Sigmoid colon (tissue), 4 donors: ENCODE results near the gene FBXL4.

Experiments
- CTCF ChIP-seq, 4 experiments: fragments of 450-650 bp in 3 of 4; fragments of 200-600 bp in 1 of 4; IDR thresholded peaks; one replicate each; pipeline ENCODE4 v1.5.1; 2016 to 2019; ENCODE audit warnings: antibody characterized with exemption in 4 of 4, mild to moderate bottlenecking in 3 of 4, moderate library complexity in 2 of 4
- EP300 ChIP-seq, 4 donors: sonication (generic); formaldehyde crosslinking; IDR thresholded peaks; one replicate each; pipeline ENCODE4 v1.6.1; 2017; ENCODE audit warnings: antibody characterized with exemption in 4 of 4
- POLR2A ChIP-seq, 2 donors: fragments of 450-650 bp; IDR thresholded peaks; one replicate each; pipeline ENCODE4 v1.6.1; 2016; ENCODE audit warnings: antibody characterized with exemption in 2 of 2, mild to moderate bottlenecking in 2 of 2, moderate library complexity in 2 of 2
- POLR2AphosphoS5 ChIP-seq, 4 donors: sonication (generic); formaldehyde crosslinking; IDR thresholded peaks; one replicate each; pipeline ENCODE4 v1.6.1; 2017; ENCODE audit warnings: antibody characterized with exemption in 4 of 4

- TF ChIP-seq CTCF (IDR thresholded peaks at IDR 0.05) (no peak), POLR2A (IDR thresholded peaks at IDR 0.05) (no peak), POLR2AphosphoS5 (IDR thresholded peaks at IDR 0.05) (no peak), EP300 (IDR thresholded peaks at IDR 0.05) (no peak)
Observed at GRCh38 chr6:98834060-98835031, 113.4 kb downstream of the FBXL4 start, which contains the start of gene POU3F2.
